Fibroblast of the conjunctiva (primary cell): ENCODE measurements around the gene TBC1D10B.
A peak's percentile ranks its signal among the peaks of the same experiment; 100 is the strongest.
"Not testable (repeated sequence)": the region's sequence is repeated elsewhere in the genome, so short reads cannot be mapped to it uniquely, and the experiment has no call there.

Experiments
- DNase-seq: peaks from one replicate; pipeline ENCODE4 v3.0.0-alpha.2; 2010; ENCODE audit warnings: low read depth

The TBC1D10B gene

GRCh38 chr16:30355144-30355953 is 14.9 kb downstream of the TBC1D10B start, which contains the start of gene CD2BP2:
CD2BP2 (minus strand) TSS chr16:30355308; CDS start chr16:30354681, 627 bp downstream.
- peak; percentile 99 for DNase-seq

GRCh38 chr16:30354423-30355143 is 15.7 kb downstream of the TBC1D10B start:
- no peak for DNase-seq

- no peak for DNase-seq
Observed at GRCh38 chr16:30353438-30354129, 16.7 kb downstream of the TBC1D10B start.

- no peak for DNase-seq
Observed at GRCh38 chr16:30352488-30353401, 17.5 kb downstream of the TBC1D10B start.

- DNase-seq: peak; percentile 91
Observed at GRCh38 chr16:30351586-30352419, 18.5 kb downstream of the TBC1D10B start.

- DNase-seq: no peak
Observed at GRCh38 chr16:30351001-30351441, 19.3 kb downstream of the TBC1D10B start.

GRCh38 chr16:30350134-30350871 is 20.0 kb downstream of the TBC1D10B start:
- DNase-seq: no peak

GRCh38 chr16:30349675-30350074 is 20.6 kb downstream of the TBC1D10B start:
- DNase-seq: no peak

GRCh38 chr16:30348929-30349328 is 21.4 kb downstream of the TBC1D10B start:
- DNase-seq: no peak

GRCh38 chr16:30348113-30348512 is 22.2 kb downstream of the TBC1D10B start:
- DNase-seq: no peak

GRCh38 chr16:30346286-30346685 is 24.0 kb downstream of the TBC1D10B start:
- no peak for DNase-seq

- not testable (repeated sequence) for DNase-seq
Observed at GRCh38 chr16:30343491-30343820, 26.8 kb downstream of the TBC1D10B start.

GRCh38 chr16:30342751-30343490 is 27.4 kb downstream of the TBC1D10B start:
- no peak for DNase-seq

GRCh38 chr16:30341971-30342370 is 28.3 kb downstream of the TBC1D10B start:
- not testable (repeated sequence) for DNase-seq

- DNase-seq: no peak
Observed at GRCh38 chr16:30340621-30341020, 29.7 kb downstream of the TBC1D10B start.

GRCh38 chr16:30338715-30339114 is 31.6 kb downstream of the TBC1D10B start:
- DNase-seq: not testable (repeated sequence)

GRCh38 chr16:30337964-30338357 is 32.3 kb downstream of the TBC1D10B start:
- DNase-seq: not testable (repeated sequence)

GRCh38 chr16:30335598-30336474 is 34.5 kb downstream of the TBC1D10B start:
- no peak for DNase-seq
